Mucosa of gallbladder (tissue), 1 donor: ENCODE data around the gene FOXO1. TPM values are rescaled to one million over a fixed set of nuclear protein-coding genes. Genes with fewer than 3 reads are reported as not detected.

Experiments used
- DNase-seq: peaks from one replicate; pipeline ENCODE4 v3.0.0-alpha.2; 2020; ENCODE audit warnings: low spot score
- total RNA-seq: library from RNA; stranded (reverse); gene quantifications from one replicate; pipeline ENCODE4 v1.2.1, GENCODE V29; 2021
- donor health status: DM: no; HTN: no; CAD: no.

Gene FOXO1
- total RNA-seq, 1 donor from 2014 or later, result 24.9 TPM

DNA sequence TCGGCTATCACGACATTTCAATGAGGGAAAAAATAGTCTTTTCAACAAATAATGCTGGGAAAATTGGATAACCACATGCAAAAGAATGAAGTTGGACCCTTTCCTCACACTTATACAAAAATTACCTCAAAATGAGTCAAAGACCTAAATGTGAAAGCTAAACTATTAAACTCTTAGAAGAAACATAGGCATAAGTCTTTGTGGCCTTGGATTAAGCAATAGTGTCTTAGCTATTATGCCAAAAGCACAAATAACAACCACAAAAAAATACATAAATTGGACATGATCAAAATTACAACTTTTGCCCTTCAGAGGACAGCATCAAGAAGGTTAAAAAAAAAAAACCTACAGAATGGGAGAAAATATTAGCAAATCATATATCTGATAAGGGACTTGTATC, 156.6 kb downstream of the FOXO1 start:
- no peak for DNase-seq

DNA sequence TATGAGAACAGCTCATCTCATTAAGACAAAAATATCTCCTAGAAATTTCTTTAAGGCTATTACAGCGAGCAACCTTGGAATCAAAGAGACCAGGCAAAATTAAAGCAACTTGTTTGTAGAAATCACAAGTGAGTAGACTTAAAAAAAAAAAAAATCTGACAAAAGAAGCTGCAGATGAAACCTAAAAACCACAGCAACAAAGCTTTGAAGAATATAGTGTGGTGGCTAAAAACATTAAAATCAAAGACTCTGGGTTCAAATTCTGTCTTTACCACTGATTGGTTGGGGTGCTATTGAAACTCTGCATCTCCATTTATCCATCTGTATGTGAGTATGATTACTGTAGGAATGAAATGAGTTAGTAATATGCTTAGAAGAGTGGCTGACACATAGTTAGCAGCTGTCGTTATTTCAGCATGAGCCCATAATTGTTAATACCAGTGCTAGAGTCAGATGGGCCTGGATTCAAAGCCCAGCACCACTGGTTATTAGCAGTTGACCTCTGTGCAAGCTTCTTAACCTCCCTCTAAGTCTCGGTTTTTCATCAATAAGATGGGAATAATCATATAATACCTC, 157.6 kb downstream of the FOXO1 start:
- no peak for DNase-seq

DNA sequence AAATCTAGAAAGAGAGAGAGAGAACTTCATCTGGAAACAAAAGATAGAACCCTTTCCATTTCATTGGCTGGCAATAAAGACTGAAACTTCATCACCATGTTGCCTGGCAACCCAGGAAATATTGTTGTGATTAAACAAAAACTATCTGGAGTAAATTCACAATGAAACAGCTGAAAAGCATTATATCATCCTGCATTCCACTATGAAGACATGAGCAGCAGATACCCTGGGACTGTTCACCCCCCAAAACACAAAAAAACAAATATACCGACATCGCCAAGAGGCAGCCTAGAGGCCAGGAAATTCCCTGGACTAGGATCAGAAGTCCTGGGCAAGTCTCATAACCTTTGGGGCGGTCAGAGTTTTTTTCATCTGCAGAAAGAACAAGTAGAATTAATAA, 158.3 kb downstream of the FOXO1 start:
- no peak for DNase-seq

DNA sequence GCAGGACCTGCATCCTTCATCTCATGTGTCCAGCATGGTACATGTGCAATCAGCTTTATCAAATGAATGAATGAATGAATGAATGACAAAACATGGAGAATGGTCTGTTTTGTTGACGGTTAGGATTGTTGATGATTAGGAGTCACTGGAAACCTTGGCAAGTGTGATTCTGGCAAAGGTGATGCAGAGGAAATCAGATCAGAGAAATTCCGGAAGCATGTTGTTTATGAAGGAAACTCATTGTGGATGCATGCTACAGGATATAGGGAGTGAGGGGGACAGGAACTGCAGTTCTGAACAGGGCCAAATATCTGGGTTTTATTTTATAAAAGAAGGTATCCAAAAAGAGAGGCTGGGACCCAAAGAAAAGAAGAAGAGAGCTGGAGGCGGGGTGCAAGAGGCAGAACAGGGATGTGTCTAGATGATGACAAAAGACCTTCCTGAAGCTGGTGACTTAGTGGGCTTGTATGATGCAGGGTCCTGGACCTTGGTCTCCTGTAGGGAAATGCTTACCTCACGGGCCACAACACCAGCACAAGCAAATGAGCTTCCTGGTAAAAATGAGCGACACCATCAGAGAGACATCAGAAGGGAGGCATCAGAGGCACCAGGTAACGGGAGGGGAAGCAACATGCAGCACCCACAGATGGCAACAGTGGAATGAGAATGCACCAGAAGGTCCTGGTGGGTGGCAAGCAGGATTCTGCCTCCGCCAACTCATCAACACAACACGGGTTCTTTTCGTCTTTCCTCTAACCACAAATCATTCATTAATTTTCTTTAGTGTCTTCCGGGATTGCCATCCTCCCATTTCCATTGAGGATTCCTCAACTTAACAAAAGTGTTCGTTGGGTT, 159.6 kb downstream of the FOXO1 start:
- DNase-seq, result no peak

Other genes starting within 250 kb of the FOXO1 start
- 18.1 TPM for gene MRPS31, start 104.5 kb upstream of the FOXO1 start, total RNA-seq
- 11.8 TPM for gene SLC25A15, start 123.0 kb upstream of the FOXO1 start, total RNA-seq